ENCODE measurements around the gene ISCA2.

The ISCA2 gene

GRCh38 chr14:74504874-74505720 is 11.5 kb downstream of the ISCA2 start:
- no peak overlapping the region for H3K27ac ChIP-seq (ENCODE audit: low read length)
- no peaks in the 10 kb centered on the region for H3K79me2 ChIP-seq (ENCODE audit: insufficient read depth, low read length)
- no peaks in the 10 kb centered on the region for H3K4me1 ChIP-seq (ENCODE audit: insufficient read depth, low read length)
- DNase-seq (no peak), ATAC-seq (ENCODE audit: insufficient read depth, low read depth) (no peak)
- no peak overlapping the region for H3K4me3 ChIP-seq (ENCODE audit: low read depth in 1 of 2, low read length in 2 of 2)
- no peaks in the 10 kb centered on the region for H3K36me3 ChIP-seq (ENCODE audit: insufficient read depth, low read length)
- no peak overlapping the region for H3K9ac ChIP-seq (ENCODE audit: low read depth, low read length)
- no peak overlapping the region for H3K4me2 ChIP-seq (ENCODE audit: insufficient read depth, low read length)
- no peak for TF ChIP-seq EZH2 (IDR thresholded peaks at IDR 0.05; ENCODE audit: borderline replicate concordance, low read depth, low read length, severe bottlenecking)
- TF ChIP-seq CTCF (IDR thresholded peaks at IDR 0.05; ENCODE audit: borderline replicate concordance, extremely low read depth, low read length, poor library complexity, severe bottlenecking) = no peak
- no peaks in the 10 kb centered on the region for H3K27me3 ChIP-seq (ENCODE audit: insufficient read depth, low read length, poor library complexity)
- H2AFZ ChIP-seq (ENCODE audit: low read depth, low read length) = no peak overlapping the region
- no peaks in the 10 kb centered on the region for H3K9me3 ChIP-seq (ENCODE audit: insufficient read depth, low read length, severe bottlenecking)
- H4K20me1 ChIP-seq (ENCODE audit: insufficient read depth, low read length) = no peaks in the 10 kb centered on the region

GRCh38 chr14:74505831-74506230 is 12.3 kb downstream of the ISCA2 start:
- H3K4me2 ChIP-seq (ENCODE audit: insufficient read depth, low read length) = no peak overlapping the region
- H3K36me3 ChIP-seq (ENCODE audit: insufficient read depth, low read length) = no peaks in the 10 kb centered on the region
- H3K27ac ChIP-seq (ENCODE audit: low read length) = no peak overlapping the region
- no peak overlapping the region for H3K9ac ChIP-seq (ENCODE audit: low read depth, low read length)
- H3K4me3 ChIP-seq (ENCODE audit: low read depth in 1 of 2, low read length in 2 of 2) = no peak overlapping the region
- H3K79me2 ChIP-seq (ENCODE audit: insufficient read depth, low read length) = no peaks in the 10 kb centered on the region
- ATAC-seq (ENCODE audit: insufficient read depth, low read depth) = no peak
- no peak overlapping the region for H2AFZ ChIP-seq (ENCODE audit: low read depth, low read length)
- H3K27me3 ChIP-seq (ENCODE audit: insufficient read depth, low read length, poor library complexity) = no peaks in the 10 kb centered on the region
- H4K20me1 ChIP-seq (ENCODE audit: insufficient read depth, low read length) = no peaks in the 10 kb centered on the region
- no peaks in the 10 kb centered on the region for H3K4me1 ChIP-seq (ENCODE audit: insufficient read depth, low read length)
- H3K9me3 ChIP-seq (ENCODE audit: insufficient read depth, low read length, severe bottlenecking) = no peaks in the 10 kb centered on the region
- TF ChIP-seq CTCF (IDR thresholded peaks at IDR 0.05; ENCODE audit: borderline replicate concordance, extremely low read depth, low read length, poor library complexity, severe bottlenecking) (no peak), EZH2 (IDR thresholded peaks at IDR 0.05; ENCODE audit: borderline replicate concordance, low read depth, low read length, severe bottlenecking) (no peak)
- DNase-seq = no peak

GRCh38 chr14:74506411-74506851 is 12.9 kb downstream of the ISCA2 start:
- Histone ChIP-seq H4K20me1 (ENCODE audit: insufficient read depth, low read length) (no peaks in the 10 kb centered on the region), H3K9ac (ENCODE audit: low read depth, low read length) (no peak overlapping the region), H2AFZ (ENCODE audit: low read depth, low read length) (no peak overlapping the region), H3K9me3 (ENCODE audit: insufficient read depth, low read length, severe bottlenecking) (no peaks in the 10 kb centered on the region), H3K4me1 (ENCODE audit: insufficient read depth, low read length) (no peaks in the 10 kb centered on the region), H3K36me3 (ENCODE audit: insufficient read depth, low read length) (no peaks in the 10 kb centered on the region), H3K27ac (ENCODE audit: low read length) (no peak overlapping the region), H3K79me2 (ENCODE audit: insufficient read depth, low read length) (no peaks in the 10 kb centered on the region), H3K27me3 (ENCODE audit: insufficient read depth, low read length, poor library complexity) (no peaks in the 10 kb centered on the region), H3K4me3 (ENCODE audit: low read depth in 1 of 2, low read length in 2 of 2) (no peak overlapping the region), H3K4me2 (ENCODE audit: insufficient read depth, low read length) (no peak overlapping the region)
- DNase-seq (no peak), ATAC-seq (ENCODE audit: insufficient read depth, low read depth) (no peak)
- TF ChIP-seq EZH2 (IDR thresholded peaks at IDR 0.05; ENCODE audit: borderline replicate concordance, low read depth, low read length, severe bottlenecking) (no peak), CTCF (IDR thresholded peaks at IDR 0.05; ENCODE audit: borderline replicate concordance, extremely low read depth, low read length, poor library complexity, severe bottlenecking) (no peak)
